Upper lobe of left lung (tissue), 6 donors: ENCODE measurements around the gene PLCB4. TPM values are rescaled to one million over a fixed set of nuclear protein-coding genes. Genes with fewer than 3 reads are reported as not detected.
A peak's percentile ranks its signal among the peaks of the same experiment; 100 is the strongest.

Experiments
- ATAC-seq, 2 donors: fragments of 200-7000 bp; cut with Tn5 transposase; one replicate each; pipeline ENCODE4 v1.9.1; 2022; ENCODE audit warnings: mild to moderate bottlenecking in 2 of 2, moderate library complexity in 2 of 2; ENCODE audit not compliant: low FRiP score in 2 of 2
- DNase-seq, 2 donors: peaks; one replicate each; pipeline ENCODE4 v3.0.0-alpha.2; 2019 to 2020
- H3K27ac ChIP-seq, 4 donors: fragments of 200-600 bp; sonication (generic); one replicate each; pipeline ENCODE4 v1.5.1; 2016 to 2019
- H3K27me3 ChIP-seq, 4 donors: fragments of 200-600 bp; sonication (generic); one replicate each; pipeline ENCODE4 v1.5.1; 2017 to 2019
- H3K36me3 ChIP-seq, 4 donors: fragments of 200-600 bp; sonication (generic); one replicate each; pipeline ENCODE4 v1.5.1; 2016 to 2019
- H3K4me1 ChIP-seq, 4 donors: fragments of 200-600 bp; sonication (generic); one replicate each; pipeline ENCODE4 v1.5.1; 2018 to 2019
- H3K4me3 ChIP-seq, 4 donors: fragments of 200-600 bp; sonication (generic); one replicate each; pipeline ENCODE4 v1.5.1; 2017 to 2019; ENCODE audit warnings: mild to moderate bottlenecking in 2 of 4, moderate library complexity in 1 of 4
- H3K9me3 ChIP-seq, 4 donors: fragments of 200-600 bp; sonication (generic); one replicate each; pipeline ENCODE4 v1.5.1; 2018 to 2019
- CTCF ChIP-seq, 6 experiments: fragments of 450-650 bp in 4 of 6; fragments of 200-600 bp in 2 of 6; sonication (generic) in 2 of 6; IDR thresholded peaks; one replicate each; pipeline ENCODE4 v1.5.1; 2016 to 2019; ENCODE audit warnings: antibody characterized with exemption in 6 of 6
- EP300 ChIP-seq, 4 donors: sonication (generic); formaldehyde crosslinking; IDR thresholded peaks; one replicate each; pipeline ENCODE4 v1.5.1; 2017; ENCODE audit warnings: antibody characterized with exemption in 4 of 4, control low read depth in 2 of 4
- POLR2A ChIP-seq, 4 donors: fragments of 450-650 bp; IDR thresholded peaks; one replicate each; pipeline ENCODE4 v1.5.1; 2016 to 2017; ENCODE audit warnings: antibody characterized with exemption in 4 of 4, mild to moderate bottlenecking in 2 of 4
- POLR2AphosphoS5 ChIP-seq, 2 donors: sonication (generic); formaldehyde crosslinking; IDR thresholded peaks; one replicate each; pipeline ENCODE4 v1.5.1; 2017; ENCODE audit warnings: antibody characterized with exemption in 2 of 2
- WGBS, 2 donors: methylation state at CpG; one replicate each; pipeline ENCODE4 v1.1.5; 2017 to 2018; 5-methylcytosine and 5-hydroxymethylcytosine counted together
- total RNA-seq, 6 donors: library from RNA; depleted of rRNA in 4 of 6; stranded (reverse); fragments of >200 nt in 4 of 6; gene quantifications; one replicate each; pipeline versions ENCODE4 v1.1.0 to v1.2.1, GENCODE V29; 2016 to 2021
- donor health status: DM: no; HTN: no; CAD: no; lungs with moderate emphysema.
- donor health status: DM: no; HTN: yes; CAD: no; lungs with severe emphysema.

The PLCB4 gene
- total RNA-seq, 6 donors from 2014 or later: 5.7 to 15.2 (median 8.2) TPM

GRCh38 chr20:9130521-9130920 lies 61.6 kb downstream of the PLCB4 start:
- WGBS, 2 donors: 10 to 24% methylated on average over 1 of the region's 1 CpG
- ATAC-seq (no peak), DNase-seq (no peak)
- H3K36me3 ChIP-seq: no peaks in the 10 kb centered on the region
- H3K27ac ChIP-seq: no peak overlapping the region
- H3K4me1 ChIP-seq: no peaks in the 10 kb centered on the region
- TF ChIP-seq POLR2A (IDR thresholded peaks at IDR 0.05) (no peak), POLR2AphosphoS5 (IDR thresholded peaks at IDR 0.05) (no peak)
- no peak overlapping the region for H3K4me3 ChIP-seq
- no peaks in the 10 kb centered on the region for H3K27me3 ChIP-seq
- peaks cover 0 to 14% (median 5%) of the 10 kb centered on the region in 4 donors for H3K9me3 ChIP-seq

- DNase-seq (no peak), ATAC-seq (no peak)
- H3K27me3 ChIP-seq: no peaks in the 10 kb centered on the region
- H3K4me1 ChIP-seq: peaks cover 0 to 7% (median 2%) of the 10 kb centered on the region in 4 donors
- TF ChIP-seq CTCF (IDR thresholded peaks at IDR 0.05): no peak
- TF ChIP-seq POLR2AphosphoS5 (IDR thresholded peaks at IDR 0.05): no peak
- no peak for TF ChIP-seq POLR2A (IDR thresholded peaks at IDR 0.05)
- TF ChIP-seq EP300 (IDR thresholded peaks at IDR 0.05): no peak
- H3K27ac ChIP-seq: no peak overlapping the region
- H3K36me3 ChIP-seq: no peaks in the 10 kb centered on the region
- WGBS, 2 donors: 85 to 90% methylated on average over 3 of the region's 3 CpGs
- H3K4me3 ChIP-seq: no peak overlapping the region
- H3K9me3 ChIP-seq: peaks cover 0 to 14% (median 5%) of the 10 kb centered on the region in 4 donors
These were observed 63.0 kb downstream of the PLCB4 start for GRCh38 chr20:9131841-9132240.

- Histone ChIP-seq H3K9me3 (peaks cover 0 to 14% (median 8%) of the 10 kb centered on the region in 4 donors), H3K4me1 (peaks cover 0 to 7% (median 2%) of the 10 kb centered on the region in 4 donors), H3K4me3 (no peak overlapping the region), H3K36me3 (no peaks in the 10 kb centered on the region), H3K27me3 (no peaks in the 10 kb centered on the region), H3K27ac (no peak overlapping the region)
- TF ChIP-seq POLR2AphosphoS5 (IDR thresholded peaks at IDR 0.05): no peak
- TF ChIP-seq POLR2A (IDR thresholded peaks at IDR 0.05): no peak
- TF ChIP-seq CTCF (IDR thresholded peaks at IDR 0.05): no peak
- no peak for TF ChIP-seq EP300 (IDR thresholded peaks at IDR 0.05)
- ATAC-seq (no peak), DNase-seq (no peak)
- WGBS, 2 donors: 52 to 58% methylated on average over 2 of the region's 2 CpGs
These were observed 65.5 kb downstream of the PLCB4 start for GRCh38 chr20:9134346-9134745.

GRCh38 chr20:9136114-9136513 lies 67.2 kb downstream of the PLCB4 start:
- ATAC-seq: peak in 1 of 2 donors; percentile 34
- Histone ChIP-seq H3K27ac (peak overlapping the region in 1 of 4 donors; percentile 43), H3K36me3 (no peaks in the 10 kb centered on the region), H3K9me3 (peaks cover 0 to 16% (median 8%) of the 10 kb centered on the region in 4 donors), H3K4me3 (no peak overlapping the region), H3K27me3 (no peaks in the 10 kb centered on the region), H3K4me1 (peaks cover 0 to 7% (median 2%) of the 10 kb centered on the region in 4 donors)
- no peak for TF ChIP-seq POLR2AphosphoS5 (IDR thresholded peaks at IDR 0.05)
- TF ChIP-seq CTCF (IDR thresholded peaks at IDR 0.05): no peak
- no peak for TF ChIP-seq POLR2A (IDR thresholded peaks at IDR 0.05)
- TF ChIP-seq EP300 (IDR thresholded peaks at IDR 0.05): no peak
- WGBS, 2 donors: 46 to 49% methylated on average over 3 of the region's 3 CpGs
- DNase-seq: no peak

GRCh38 chr20:9137001-9137400 lies 68.1 kb downstream of the PLCB4 start:
- TF ChIP-seq EP300 (IDR thresholded peaks at IDR 0.05): no peak
- TF ChIP-seq POLR2A (IDR thresholded peaks at IDR 0.05): no peak
- TF ChIP-seq CTCF (IDR thresholded peaks at IDR 0.05): no peak
- TF ChIP-seq POLR2AphosphoS5 (IDR thresholded peaks at IDR 0.05): no peak
- ATAC-seq: no peak
- H3K36me3 ChIP-seq: no peaks in the 10 kb centered on the region

More at GRCh38 chr20:9137001-9137400, 68.1 kb downstream of the PLCB4 start:
- no peak for DNase-seq
- Histone ChIP-seq H3K27me3 (no peaks in the 10 kb centered on the region), H3K27ac (no peak overlapping the region), H3K4me1 (peaks cover 0 to 7% (median 2%) of the 10 kb centered on the region in 4 donors), H3K9me3 (peaks cover 0 to 9% (median 4%) of the 10 kb centered on the region in 4 donors), H3K4me3 (no peak overlapping the region)
- 60 to 62% methylated on average over 7 of the region's 7 CpGs for WGBS, 2 donors
